ES-I3 (cell line): ENCODE data around the gene TRIM74.
"Not testable (repeated sequence)": the region's sequence is repeated elsewhere in the genome, so short reads cannot be mapped to it uniquely, and the experiment has no call there.

Source experiments
- H3K36me3 ChIP-seq: 2 replicates; pipeline ENCODE4 v1.6.1; 2013; ENCODE audit warnings: mild to moderate bottlenecking, low read length, control low read depth, moderate library complexity; ENCODE audit not compliant: insufficient read depth
- H3K4me1 ChIP-seq: 2 replicates; pipeline ENCODE4 v1.6.1; 2013; ENCODE audit warnings: mild to moderate bottlenecking, control low read depth, low read length; ENCODE audit not compliant: insufficient read depth
- H3K9ac ChIP-seq: 2 replicates; pipeline ENCODE4 v1.6.1; 2013; ENCODE audit warnings: low read depth, mild to moderate bottlenecking, low read length, moderate library complexity
- H3K9me3 ChIP-seq: 2 replicates; pipeline ENCODE4 v1.6.1; 2013; ENCODE audit warnings: mild to moderate bottlenecking, low read length, moderate library complexity; ENCODE audit not compliant: control insufficient read depth, insufficient read depth

The TRIM74 gene

DNA sequence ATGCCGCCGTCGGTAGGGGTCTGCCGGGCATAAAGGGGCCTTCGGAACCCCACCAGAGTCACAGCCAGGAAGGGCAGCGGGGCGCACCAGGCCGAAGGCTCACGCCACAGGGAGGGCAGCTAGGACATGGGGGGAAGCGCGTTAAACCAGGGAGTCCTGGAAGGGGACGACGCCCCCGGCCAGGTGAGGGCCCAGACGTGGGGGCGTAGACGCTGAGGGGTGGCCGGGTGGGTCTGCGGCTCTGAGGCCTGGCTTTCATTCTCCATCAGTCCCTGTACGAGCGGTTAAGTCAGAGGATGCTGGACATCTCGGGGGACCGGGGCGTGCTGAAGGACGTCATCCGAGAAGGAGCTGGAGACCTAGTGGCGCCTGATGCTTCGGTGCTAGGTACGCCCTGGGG lies 422 bp upstream of the TRIM74 start:
- not testable (repeated sequence) for H3K4me1 ChIP-seq, H3K36me3 ChIP-seq, H3K9me3 ChIP-seq, H3K9ac ChIP-seq

- H3K36me3 ChIP-seq, H3K4me1 ChIP-seq, H3K9ac ChIP-seq, H3K9me3 ChIP-seq: not testable (repeated sequence)
Observed at GRCh38 chr7:72966892-72967291, 2.4 kb downstream of the TRIM74 start.

- not testable (repeated sequence) for H3K4me1 ChIP-seq, H3K36me3 ChIP-seq, H3K9me3 ChIP-seq, H3K9ac ChIP-seq
Observed at GRCh38 chr7:72965186-72965975, 3.9 kb downstream of the TRIM74 start.

DNA sequence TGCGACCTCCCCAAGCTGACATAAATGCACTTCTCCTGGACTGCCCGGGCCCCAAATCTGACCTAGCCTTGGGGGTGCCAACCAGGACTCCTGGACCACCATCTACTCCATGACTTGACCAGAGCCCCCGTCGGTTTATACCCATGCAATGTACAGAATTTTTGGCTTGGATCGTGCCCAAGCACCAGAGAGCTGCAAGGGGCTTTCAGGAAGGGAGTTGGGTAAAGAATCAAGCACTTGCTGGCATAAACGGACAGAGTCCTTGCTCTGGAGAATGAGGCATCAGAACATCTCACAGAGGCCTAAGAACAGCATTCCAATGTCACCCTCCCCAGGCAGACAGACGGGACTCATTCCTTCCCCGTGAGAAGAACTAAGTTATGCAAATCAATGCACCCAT lies 6.2 kb downstream of the TRIM74 start:
- H3K4me1 ChIP-seq, H3K36me3 ChIP-seq, H3K9me3 ChIP-seq, H3K9ac ChIP-seq: not testable (repeated sequence)

- H3K4me1 ChIP-seq, H3K9ac ChIP-seq, H3K36me3 ChIP-seq, H3K9me3 ChIP-seq: not testable (repeated sequence)
Observed at GRCh38 chr7:72961346-72961650, 8.0 kb downstream of the TRIM74 start.

GRCh38 chr7:72960626-72961345 lies 8.5 kb downstream of the TRIM74 start:
- H3K4me1 ChIP-seq = not testable (repeated sequence)

GRCh38 chr7:72960029-72960428 lies 9.2 kb downstream of the TRIM74 start:
- H3K36me3 ChIP-seq, H3K9ac ChIP-seq, H3K9me3 ChIP-seq, H3K4me1 ChIP-seq: not testable (repeated sequence)

More at GRCh38 chr7:72960626-72961345, 8.5 kb downstream of the TRIM74 start:
- not testable (repeated sequence) for H3K9me3 ChIP-seq, H3K9ac ChIP-seq, H3K36me3 ChIP-seq

DNA sequence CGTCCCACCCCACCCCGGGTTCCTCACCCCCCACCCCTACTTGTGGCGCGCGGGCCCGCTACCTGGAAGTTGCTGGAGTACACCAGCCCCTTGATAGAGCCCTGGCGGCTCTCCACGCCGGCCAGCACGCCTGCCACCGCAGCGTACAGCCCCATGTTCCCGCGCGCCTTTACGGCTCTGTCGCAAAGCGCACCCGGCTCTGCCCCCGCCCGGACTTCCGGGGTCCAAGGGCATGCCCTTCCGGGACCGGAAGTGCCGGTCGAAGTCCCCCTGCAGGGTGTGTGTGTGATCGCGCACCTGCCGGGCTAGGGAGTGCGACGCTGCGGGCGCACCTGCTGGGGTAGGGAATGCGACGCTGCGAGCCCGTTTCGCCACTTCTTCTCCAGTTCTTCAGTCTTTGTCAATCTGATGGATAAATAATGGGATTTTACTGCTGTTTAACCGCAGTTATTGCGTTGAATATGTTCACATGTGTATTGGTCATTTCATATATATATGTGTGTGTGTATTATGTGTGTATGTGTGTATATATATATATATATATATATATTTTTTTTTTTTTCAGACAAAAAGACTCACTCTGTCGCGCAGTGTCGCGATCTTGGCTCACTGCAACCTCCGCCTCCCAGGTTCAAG lies 14.6 kb downstream of the TRIM74 start:
- H3K9ac ChIP-seq, H3K36me3 ChIP-seq: not testable (repeated sequence)

GRCh38 chr7:72953901-72954562 lies 15.2 kb downstream of the TRIM74 start:
- not testable (repeated sequence) for H3K4me1 ChIP-seq, H3K36me3 ChIP-seq, H3K9ac ChIP-seq, H3K9me3 ChIP-seq

More for the DNA sequence above, 14.6 kb downstream of the TRIM74 start:
- not testable (repeated sequence) for H3K9me3 ChIP-seq, H3K4me1 ChIP-seq

GRCh38 chr7:72950432-72950831 lies 18.8 kb downstream of the TRIM74 start:
- not testable (repeated sequence) for H3K4me1 ChIP-seq, H3K9ac ChIP-seq

GRCh38 chr7:72949686-72950085 lies 19.6 kb downstream of the TRIM74 start:
- H3K9me3 ChIP-seq, H3K36me3 ChIP-seq, H3K4me1 ChIP-seq, H3K9ac ChIP-seq: not testable (repeated sequence)

More at GRCh38 chr7:72950432-72950831, 18.8 kb downstream of the TRIM74 start:
- not testable (repeated sequence) for H3K9me3 ChIP-seq, H3K36me3 ChIP-seq

- H3K36me3 ChIP-seq, H3K9ac ChIP-seq, H3K4me1 ChIP-seq, H3K9me3 ChIP-seq: not testable (repeated sequence)
Observed at GRCh38 chr7:72949276-72949675, 20.0 kb downstream of the TRIM74 start.

DNA sequence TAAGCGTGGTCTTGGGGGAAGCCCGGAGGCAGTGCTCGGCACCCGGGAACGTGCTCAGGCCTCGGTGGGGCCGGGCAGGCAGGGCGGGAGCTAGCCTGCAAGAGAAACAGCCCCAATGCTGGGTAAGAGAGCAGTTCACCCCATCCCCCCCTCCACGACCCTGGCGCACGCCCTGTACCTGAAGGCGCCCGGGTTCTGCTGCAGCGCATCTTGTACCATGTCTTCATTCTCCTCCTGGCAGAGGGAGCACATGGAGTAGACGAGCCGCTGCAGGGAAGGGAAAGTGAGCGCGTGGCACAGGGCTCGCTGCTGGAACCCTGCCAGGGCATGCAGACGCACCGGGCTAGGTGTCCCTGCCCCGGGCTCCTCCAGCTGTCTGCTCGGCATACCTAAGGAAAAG lies 20.6 kb downstream of the TRIM74 start:
- not testable (repeated sequence) for H3K9ac ChIP-seq, H3K4me1 ChIP-seq, H3K36me3 ChIP-seq, H3K9me3 ChIP-seq

GRCh38 chr7:72946130-72946745 lies 23.0 kb downstream of the TRIM74 start:
- not testable (repeated sequence) for H3K9ac ChIP-seq, H3K9me3 ChIP-seq, H3K4me1 ChIP-seq, H3K36me3 ChIP-seq
